Measurements from ENCODE around the gene GOLGA8B.
"Not testable (repeated sequence)": the region's sequence is repeated elsewhere in the genome, so short reads cannot be mapped to it uniquely, and the experiment has no call there.

Gene GOLGA8B

DNA sequence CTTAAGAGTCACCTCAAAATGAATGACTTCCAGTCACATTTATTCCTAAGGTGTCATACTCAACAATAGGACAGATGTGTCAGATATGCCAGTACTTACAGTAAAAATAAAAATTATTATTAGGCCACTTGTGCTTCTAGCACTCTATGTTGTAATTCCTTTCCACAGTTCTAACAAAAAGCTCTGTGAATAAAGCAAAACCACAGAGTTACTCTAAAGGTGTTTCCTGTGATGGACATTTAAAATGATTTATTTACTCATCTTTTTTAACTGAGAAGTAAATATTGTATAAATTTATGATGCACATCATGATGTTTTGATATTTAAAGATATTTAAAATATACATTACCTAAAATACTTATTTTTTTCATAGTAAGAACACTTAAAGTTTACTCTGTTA lies 13.9 kb upstream of the GOLGA8B start:
- no peak for DNase-seq

DNA sequence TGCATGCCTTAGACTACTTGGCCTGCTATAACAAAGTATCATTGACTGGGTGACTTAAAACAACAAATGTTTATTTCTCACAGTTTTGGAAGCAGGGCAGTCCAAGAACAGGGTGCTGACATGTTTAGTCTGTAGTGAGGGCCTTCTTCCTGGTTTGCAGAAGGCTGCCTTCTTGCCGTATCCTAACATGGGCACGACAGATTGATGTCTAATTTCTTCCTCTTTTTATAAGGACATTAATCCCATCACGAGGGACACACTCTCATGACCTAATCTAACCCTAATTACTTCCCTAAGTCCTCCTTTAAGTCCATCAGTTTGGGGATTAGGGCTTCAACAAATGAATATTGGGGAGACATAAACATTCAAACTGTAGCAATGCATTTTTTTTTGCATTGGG lies 10.9 kb upstream of the GOLGA8B start:
- DNase-seq: no peak

DNA sequence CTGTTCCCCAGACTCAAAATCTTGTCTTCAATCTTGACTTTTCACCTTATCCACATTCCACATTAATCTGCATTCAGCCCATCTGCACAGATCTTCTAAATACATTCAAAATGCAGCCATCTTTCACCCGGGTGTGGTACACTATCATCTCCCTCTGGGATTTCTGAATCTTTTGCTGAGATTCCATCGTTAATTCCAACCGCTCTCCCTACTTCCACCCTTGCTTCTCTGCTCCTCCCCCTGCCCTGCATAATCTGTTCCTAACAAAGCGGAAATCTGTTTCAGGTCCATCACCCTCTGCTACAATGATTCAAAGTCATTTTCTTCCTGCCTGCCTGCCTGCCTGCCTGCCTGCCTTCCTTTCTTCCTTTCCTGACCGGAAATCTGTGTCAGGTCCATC lies 7.9 kb upstream of the GOLGA8B start:
- DNase-seq: no peak

DNA sequence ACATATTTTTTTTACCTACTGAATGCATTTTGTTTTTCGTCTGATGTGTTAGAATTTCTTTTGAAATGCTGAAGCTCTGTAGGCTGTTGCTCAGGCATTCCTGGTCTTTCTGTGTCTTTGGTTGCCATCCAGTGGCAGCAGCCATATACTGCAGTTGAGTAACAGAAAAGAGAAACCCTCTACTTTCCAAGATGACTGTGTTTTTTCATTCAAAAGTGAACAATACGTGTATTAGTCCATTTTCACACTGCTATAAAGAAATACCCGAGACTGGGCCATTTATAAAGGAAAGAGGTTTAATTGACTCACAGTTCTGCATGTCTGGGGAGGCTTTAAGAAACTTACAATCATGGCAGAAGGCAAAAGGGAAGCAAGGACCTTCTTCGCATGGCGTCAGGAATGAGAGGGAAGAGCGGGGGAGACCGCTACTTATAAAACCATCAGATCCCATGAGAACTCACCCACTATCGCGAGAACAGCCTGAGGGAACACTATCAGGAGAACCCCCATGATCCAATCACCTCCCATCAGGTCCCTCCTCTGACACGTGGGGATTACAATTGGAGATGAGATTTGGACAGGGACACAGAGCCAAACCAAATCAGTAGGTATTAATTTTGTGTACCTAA lies 4.7 kb upstream of the GOLGA8B start:
- peak; percentile 55 for DNase-seq

DNA sequence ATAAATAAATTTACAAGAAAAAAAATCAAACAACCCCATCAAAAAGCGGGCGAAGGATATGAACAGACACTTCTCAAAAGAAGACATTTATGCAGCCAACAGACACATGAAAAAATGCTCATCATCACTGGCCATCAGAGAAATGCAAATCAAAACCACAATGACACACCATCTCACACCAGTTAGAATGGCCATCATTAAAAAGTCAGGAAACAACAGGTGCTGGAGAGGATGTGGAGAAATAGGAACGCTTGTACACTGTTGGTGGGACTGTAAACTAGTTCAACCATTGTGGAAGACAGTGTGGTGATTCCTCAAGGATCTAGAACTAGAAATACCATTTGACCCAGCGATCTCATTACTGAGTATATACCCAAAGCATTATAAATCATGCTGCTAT lies 2.5 kb upstream of the GOLGA8B start:
- not testable (repeated sequence) for DNase-seq

DNA sequence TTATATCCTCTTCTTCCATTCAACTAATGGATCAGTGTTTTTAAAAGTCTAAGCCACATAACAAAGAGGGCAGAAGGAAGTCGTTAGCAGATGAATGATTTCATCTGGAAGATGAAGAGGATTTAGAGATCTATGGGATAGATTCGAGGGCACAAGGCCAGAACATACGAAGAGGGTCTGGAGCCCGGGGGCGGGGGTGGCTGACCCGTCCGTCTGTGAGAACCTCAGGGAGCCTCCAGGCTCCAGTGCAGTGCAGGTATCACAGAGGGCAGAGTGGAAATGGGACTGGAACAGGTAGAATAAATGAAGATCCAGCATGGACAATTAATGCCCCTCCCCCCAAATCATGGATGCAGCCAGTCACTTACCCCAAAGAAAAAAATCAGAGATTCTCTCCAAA lies 1.5 kb upstream of the GOLGA8B start:
- DNase-seq: no peak

DNA sequence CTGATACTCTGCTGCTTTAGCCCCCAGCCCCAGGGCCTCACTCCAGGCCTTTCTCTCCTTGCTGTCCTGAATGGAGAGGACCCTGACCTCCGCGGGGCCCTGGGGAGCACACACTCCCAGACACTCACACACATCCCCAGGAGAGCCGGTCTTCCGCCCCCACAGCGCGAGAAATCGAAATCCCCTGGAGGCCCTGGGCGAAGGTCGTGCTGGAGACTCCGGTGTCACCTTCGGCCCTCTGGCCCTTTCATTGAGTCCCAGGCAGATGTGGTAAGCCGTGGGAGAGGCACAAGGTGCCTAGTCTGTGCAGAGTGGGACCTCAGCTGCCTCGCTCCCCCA lies 848 bp upstream of the GOLGA8B start:
- no peak for DNase-seq

DNA sequence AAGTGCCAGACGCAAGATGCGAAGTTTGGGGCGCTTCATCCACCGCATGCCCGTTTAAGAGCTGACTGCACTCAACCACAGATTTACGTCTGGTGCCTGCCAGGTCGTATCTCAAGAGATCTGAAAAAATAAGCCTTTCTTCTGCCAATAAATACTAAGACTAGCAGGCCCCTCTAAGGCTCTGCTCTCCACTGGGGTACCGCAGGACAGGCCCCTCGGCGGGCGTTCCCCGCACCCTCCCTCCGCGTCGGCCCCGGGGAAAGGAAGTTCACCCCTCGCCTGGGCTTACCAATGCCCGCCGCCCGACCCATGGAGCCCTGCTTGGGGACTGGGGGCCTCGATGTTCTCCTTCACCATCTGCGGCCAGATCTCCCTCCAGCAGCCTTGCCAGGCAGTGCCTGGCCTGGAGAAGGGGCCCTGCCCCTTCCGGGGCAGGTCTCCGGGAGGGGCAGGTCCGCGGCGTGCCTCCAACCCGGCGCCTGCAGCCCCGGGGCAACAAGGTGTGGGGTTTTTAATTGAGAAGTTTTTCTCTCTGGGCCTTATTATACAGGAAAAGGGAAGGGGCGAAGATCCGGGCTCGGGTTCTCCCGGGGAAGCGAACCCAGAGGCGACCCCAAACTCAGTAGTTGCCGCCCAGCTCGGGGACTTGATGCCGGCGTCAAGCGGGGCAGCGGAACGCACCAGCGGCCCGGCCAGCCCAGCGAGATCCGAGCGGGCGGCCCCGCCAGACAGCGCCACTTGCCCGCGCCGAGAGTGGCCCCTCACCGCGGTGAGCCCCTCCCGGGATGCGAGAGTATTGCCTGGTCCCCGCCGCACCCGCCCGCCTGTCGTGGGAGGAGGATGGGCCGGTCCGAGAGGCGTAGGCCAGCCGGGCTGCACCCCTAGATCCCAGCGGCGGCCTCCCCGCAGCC lies 735 bp downstream of the GOLGA8B start:
- DNase-seq: peak; percentile 45

DNA sequence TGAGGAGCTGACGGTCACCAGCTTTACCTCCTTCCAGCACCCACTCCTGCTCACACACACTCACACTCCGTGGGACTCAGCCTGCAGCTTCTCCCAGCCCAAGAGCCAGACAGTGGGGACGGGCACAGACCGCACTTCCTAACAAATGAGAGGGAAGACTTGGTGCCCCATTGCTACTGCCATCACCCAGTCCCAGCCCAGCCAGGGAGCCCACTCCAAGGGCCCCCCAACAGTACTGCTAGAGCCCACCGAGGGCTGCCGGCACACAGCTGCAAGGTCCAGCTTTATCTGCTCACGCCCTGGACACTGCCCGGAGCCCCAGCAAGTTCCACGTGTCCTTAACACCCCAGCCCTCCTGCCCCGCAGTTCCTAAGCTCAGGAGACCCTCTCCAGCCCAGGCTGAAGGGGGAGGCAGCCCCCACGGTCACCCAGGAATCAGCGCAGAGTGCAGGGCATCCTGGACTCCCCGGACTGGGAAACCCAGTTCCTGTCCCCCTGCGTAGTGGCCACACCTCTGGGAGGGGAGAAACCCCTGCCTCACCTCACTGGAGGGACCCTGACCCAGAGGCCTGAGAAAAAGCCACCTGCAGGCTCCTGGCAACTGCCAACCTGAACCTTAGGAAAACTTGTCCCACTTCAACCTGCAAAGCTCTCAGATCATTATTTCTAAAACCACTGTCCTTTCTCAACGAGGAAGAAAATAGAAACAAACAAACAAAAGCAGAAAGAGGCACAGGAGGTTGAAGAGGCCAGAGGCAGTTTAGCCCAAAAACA lies 1.6 kb downstream of the GOLGA8B start:
- DNase-seq: not testable (repeated sequence)

DNA sequence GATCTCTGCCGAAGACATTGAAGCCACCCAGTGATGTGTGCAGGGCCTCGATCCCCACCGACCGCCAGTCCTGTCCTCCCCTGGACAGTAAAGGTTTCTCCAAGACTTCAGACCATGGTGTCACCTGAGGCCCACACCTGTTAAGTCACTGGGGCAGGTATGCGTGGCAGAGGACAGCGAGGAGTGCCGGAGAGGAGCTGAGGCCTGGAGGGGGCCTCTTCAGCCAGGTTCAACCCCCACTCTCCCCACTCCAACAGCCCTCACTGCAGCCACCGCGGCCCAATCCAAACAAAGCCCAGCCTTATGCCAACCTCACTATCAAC lies 2.4 kb downstream of the GOLGA8B start:
- DNase-seq: no peak

DNA sequence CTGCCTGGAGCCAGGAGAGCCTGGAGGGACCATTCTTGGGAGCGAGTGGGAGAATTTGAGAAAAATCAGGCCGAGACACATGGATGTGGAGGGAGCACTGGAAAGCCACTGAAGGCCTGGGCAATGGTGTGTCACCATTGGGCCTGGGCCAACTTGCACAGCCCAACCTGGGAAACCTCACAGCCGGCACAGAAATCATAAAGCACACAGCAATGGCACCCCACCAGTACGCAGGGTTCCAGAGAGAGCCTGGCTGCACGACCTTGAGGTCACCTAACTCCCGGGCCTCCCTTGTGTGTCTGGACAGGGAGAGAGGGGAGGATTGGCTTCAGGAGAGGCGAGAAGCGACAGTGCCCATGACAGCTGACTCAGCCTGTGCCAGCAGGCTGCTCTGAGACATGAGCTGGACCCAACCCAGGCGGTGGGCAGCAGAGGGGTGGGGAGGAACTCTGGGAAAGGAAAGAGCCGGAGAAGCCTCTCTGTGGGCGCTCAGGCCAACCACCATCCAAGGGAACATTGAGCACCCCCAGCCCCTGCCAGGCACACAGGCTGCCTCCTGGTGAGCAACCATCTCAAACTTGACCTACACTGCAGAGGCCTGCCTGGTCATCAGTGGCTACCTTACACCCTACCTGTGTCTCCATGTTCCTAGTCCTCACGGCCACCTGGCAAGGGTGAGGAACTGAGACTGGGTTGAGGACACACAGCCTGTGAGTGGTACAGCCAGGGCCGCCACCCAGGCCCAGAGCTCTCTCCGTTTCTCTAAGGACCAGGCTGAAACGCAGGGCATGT lies 3.0 kb downstream of the GOLGA8B start:
- DNase-seq: not testable (repeated sequence)

DNA sequence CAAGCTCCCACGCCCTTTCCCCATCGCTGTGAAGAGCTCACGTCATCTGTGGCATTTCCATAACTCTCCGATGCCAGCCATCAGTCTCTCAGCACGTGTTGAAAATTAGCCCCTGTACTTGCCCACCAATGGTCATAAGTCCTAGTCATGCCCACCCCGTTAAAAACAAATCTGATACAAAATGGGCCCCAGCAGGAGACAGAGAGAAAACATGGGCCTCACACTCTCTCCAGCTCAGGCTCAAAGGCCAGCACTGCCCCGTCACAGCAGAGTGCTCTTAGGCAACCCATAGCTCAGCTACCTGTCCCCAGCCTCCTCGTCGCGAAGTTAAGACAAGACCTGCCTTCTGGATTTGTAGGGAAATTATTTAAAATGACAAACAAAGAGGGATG lies 5.2 kb downstream of the GOLGA8B start:
- DNase-seq: no peak

DNA sequence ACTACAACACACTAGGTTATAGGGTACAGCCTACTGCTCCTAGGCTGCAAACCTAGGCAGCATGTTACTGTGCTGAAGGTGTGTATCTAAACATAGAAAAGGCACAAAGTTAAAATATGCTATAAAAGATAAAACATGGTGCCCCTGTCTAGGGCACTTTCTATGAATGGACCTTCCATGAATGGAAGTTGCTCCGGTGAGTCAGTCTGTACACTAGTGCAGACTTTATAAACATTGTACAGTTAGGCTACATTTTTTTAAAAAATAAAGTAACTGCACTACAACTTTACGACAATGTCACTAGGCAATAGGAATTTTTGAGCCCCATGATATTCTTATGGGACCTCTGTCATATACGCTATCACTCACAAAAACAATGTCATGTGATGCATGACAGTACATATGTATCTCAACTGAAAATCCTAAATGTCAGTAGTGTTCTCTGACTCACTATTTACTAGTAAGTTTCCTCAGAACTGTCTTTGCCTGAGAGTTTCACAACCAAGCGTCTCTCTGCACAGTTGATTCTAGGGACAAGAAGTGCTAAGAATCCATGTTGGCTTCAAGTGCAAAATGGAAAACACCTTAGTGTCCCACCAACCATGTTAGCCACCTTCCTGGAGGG lies 5.7 kb downstream of the GOLGA8B start:
- not testable (repeated sequence) for DNase-seq

DNA sequence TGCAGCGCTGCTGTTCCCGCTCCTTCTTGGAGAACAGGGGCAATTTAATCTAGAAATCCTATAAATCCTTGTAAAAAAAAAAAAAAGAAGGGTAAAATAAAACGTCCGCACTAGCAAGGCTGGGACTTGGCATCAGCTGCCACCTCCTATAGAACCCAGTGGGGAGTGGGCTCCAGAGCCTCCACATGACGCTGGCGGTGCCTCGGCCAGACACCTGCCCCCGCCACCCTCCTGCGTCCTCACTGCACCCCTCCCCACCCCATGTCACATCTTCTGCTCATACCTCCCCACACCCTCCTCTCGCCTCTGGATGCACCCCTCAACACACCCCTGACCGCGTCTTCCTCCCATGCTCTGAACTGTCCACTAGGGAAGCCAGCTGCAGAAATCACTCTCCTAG lies 8.4 kb downstream of the GOLGA8B start:
- not testable (repeated sequence) for DNase-seq

DNA sequence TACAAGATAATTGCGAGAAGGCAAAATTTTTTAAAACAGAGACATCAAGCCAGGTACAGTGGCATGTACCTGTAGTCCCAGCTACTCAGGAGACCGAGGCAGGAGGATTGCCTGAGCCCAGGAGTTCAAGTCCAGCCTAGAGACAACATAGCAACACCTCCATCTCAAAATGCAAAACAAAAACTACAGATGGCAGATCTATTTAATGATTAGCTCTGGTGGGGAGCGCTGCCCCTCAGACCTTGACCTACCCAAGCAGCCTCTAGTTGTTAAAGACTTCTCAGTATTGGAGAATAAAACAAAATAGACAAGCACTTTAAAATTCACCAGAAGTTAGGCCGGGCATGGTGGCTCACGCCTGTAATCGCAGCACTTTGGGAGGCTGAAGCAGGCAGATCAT lies 10.5 kb downstream of the GOLGA8B start:
- not testable (repeated sequence) for DNase-seq

DNA sequence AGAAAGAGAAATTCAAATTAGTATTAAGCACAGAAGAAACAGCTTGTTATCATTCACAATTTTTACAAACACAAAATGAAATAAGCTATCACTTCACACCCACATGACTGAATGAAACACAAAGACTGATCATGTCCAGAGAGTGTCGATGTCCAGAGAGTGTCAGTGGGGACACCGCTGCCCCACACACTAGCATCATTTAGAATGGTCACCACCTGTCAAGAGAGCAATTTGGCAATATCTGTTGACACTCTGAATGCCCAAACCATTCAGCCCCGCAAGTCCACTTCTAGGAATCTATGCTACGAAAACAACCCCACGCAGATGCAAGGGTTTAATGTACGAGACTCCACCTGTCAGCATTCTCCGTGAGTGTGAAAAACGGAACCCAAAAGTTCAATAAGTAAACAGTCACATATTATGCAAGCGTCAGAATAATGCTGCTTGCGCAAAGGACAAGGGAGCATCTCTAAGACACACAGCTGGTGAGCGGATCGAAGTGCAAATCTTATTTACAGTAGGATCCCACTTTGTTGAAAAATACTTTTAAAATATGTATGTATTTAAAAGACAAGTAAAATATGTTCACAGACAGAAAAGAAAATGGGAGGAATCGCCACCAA lies 11.3 kb downstream of the GOLGA8B start:
- not testable (repeated sequence) for DNase-seq

DNA sequence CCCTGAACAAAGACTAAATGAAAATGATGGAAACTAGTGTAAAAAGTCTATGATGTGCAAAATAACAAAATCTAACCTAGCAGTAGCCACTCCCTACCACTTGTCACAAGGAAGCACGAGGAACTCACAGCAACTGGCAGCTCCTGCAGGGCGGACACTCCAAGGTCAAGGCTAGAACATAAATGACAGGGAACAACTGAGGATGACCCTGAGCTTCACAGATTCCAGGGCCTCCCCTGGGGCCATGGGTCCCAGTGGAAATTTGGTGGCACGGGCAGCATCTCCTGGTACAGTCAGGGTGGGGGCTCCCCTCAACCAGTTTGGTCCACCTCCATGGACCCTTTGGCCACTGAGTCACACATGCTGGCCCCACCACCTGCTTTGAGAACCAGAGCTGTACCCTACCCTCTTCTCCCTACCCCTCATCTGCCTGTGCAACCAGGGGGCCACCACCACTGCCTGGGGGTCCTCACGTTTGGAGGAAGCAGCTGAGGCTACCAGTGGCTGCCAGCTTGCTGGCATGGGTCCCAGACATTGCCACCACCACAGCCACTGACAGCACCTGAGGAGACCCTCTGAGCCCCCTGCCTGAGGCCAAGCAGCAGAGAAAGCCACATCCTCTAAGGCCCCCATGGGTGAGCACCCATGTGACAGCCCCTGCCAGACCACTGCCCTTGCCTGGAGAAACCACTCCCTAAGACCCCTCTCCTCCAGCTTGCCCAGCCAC lies 13.6 kb downstream of the GOLGA8B start:
- DNase-seq: not testable (repeated sequence)

DNA sequence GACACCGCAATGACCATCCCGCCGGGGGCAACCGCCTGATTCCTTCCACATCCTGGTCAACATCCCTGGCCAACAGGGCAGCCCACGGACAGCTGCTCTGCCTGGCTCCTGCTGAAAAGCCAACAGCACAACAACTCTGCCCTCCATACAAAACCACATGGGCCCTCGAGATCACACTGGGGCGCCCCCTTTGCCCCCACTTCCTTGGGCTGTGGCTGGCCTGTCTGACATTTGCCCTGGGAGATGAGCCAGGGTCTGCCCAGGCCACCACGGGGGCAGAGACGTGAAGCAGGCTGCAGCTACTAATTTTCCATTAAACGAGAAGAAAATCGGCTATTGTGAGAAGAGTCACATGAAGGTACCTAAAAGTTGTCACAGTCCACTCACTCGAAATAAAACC lies 16.3 kb downstream of the GOLGA8B start:
- DNase-seq: not testable (repeated sequence)

DNA sequence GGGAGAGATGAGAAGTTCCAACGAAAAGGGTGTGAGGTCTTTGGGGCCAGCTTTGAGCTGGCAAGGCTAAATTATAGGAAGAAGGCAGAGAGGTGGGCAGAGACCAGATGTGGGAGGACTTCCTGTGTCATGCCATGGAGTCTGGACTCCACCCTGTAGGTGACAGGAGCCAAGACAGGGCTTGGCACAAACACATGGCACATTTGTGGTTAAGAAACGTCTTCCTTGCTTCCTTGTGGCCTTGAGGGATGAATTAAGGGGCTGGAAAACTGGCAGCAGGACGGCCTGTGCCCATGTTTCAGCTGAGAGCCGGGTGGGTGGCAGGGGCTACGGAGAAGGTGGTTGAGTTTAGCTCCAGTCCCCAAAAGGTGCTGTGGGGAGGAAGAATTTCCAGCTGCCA lies 18.7 kb downstream of the GOLGA8B start:
- DNase-seq: not testable (repeated sequence)

DNA sequence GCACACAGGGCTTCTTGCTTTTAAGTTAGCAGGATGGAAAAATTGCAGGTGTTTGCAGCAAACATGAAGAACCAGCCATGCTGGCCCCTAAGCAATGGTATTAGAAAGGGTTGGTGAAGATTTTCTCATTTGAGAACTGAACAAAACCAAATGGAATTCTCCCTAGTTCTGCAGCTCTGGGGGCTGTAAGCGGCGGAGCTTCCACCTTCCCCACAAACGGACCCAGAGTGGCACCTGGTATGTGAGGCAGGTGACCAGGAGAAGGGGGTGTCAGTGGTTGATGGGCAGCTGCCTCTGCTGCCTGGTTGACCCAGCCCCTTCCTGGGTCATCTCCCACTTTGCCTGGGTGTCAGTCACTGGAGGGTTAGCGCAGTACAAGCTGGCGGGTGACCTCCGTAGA lies 22.6 kb downstream of the GOLGA8B start:
- not testable (repeated sequence) for DNase-seq

DNA sequence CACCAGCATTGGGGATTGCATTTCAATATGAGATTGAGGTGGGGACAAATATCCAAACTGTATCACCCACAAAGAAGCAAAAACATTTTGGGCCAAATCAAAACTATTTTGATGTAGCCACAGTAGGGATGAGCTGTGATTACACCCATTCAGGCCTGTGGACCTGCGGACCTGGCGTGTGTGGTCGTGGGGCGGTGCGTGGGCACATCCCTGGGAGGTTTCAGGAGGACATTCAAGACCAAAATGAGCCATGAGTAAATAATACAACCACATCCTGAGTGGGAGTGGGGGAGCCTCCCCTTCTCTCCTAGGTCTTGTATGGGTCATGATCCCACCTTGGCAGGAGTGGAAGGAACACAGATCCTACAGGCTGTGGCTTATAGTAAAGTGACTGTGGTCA lies 23.7 kb downstream of the GOLGA8B start:
- DNase-seq: not testable (repeated sequence)

All from left hindlimb (tissue), 1 donor.